GM18519 (cell line): ENCODE results near the gene RHBDL3.
"Not testable (repeated sequence)": the region's sequence is repeated elsewhere in the genome, so short reads cannot be mapped to it uniquely, and the experiment has no call there.

Experiments
- ATAC-seq: cut with Tn5 transposase; IDR thresholded peaks from one replicate; pipeline ENCODE4 v1.9.1; 2021; ENCODE audit warnings: mild to moderate bottlenecking, moderate library complexity; ENCODE audit not compliant: unreplicated experiment, low FRiP score

The RHBDL3 gene

DNA sequence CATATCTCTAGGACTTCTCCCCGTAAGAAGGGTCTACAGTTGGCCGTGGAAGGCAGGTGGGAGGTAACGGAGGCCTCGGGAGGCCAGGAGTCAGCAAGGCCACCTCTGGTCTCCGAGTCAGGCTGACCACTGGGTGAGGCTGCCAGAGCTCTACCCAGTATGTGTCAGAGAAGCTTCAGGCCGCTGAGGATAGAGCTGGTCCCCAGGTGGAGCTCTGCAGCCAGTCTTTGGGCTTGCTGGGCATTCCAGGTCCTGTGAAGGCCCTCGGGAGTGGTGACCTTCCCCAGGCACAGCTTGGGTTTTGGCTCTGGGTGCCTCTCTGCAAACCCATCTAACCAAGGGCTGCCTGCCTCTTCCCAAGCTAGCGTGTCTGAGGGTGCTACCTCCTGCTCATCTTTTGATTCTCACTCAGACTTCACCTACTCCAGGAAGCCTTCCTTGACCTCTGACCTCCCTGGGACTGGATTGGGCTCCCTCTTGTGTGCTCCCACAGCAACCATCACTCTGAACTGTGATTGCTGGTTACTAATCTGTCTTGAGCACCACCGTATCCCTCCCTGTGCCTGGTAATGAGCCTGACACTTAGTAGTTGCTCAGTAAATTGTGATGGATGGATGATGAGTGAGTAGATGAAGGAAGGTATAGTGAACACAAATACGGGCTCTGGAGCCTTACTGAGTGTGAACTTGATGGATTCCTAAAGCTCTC, 22.3 kb downstream of the RHBDL3 start:
- no peak for ATAC-seq

DNA sequence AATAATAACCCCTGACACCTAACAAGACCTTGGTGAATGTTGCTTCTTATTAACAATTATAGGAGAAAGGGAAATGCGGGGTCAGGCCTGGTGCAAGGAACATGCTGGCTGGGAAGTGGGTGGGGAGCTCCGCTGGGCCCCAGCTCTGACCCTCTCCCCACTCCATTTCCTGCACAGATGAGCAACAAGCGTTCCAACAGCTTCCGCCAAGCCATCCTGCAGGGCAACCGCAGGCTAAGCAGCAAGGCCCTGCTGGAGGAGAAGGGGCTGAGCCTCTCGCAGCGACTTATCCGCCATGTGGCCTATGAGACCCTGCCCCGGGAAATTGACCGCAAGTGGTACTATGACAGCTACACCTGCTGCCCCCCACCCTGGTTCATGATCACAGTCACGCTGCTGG, 23.0 kb downstream of the RHBDL3 start:
- ATAC-seq: no peak

DNA sequence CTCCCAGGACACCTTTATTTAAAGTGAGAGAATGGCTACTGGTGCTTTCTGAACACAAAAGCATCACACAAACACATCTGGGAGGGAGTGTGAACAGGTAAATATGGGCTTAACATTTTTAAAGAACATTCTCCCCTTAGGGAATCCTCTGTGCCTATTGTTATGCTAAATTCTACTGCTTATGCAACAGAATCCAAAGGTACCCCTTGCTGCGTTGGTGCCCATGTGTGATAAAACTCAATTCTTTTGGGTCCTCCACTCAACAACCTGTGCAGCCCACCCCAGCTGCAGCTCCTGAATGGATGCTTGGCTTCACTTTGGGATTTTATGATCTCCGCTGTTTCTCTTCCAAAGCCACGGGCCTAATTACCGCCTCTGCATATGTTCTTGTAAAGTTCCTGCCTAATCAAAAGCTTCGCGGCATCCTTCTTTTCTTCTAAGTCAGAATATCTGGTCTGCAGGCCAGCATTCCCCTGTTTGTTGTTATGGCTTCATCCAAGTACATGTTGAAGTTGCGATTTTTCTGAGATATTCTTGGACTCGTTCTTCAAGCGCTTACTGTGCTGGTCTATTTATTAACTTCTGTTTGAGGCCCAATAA, 23.9 kb downstream of the RHBDL3 start:
- ATAC-seq: no peak

DNA sequence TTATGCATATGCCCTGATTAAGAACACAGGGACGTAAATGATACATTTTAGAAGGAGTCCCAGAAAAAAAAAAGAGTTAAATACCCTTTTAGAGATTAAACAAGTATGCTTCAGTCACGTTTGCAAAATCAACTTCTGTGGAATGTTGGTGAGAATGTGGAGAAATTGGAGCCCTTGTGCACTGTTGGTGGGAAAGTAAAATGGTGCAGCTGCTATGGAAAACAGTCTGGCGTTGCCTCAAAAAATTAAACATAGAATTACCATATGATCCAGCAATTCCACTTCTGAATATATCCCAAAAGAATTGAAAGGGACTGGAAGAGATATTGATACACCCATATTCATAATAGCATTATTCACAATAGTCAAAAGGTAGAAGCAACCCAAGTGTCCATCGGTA, 26.5 kb downstream of the RHBDL3 start:
- no peak for ATAC-seq

DNA sequence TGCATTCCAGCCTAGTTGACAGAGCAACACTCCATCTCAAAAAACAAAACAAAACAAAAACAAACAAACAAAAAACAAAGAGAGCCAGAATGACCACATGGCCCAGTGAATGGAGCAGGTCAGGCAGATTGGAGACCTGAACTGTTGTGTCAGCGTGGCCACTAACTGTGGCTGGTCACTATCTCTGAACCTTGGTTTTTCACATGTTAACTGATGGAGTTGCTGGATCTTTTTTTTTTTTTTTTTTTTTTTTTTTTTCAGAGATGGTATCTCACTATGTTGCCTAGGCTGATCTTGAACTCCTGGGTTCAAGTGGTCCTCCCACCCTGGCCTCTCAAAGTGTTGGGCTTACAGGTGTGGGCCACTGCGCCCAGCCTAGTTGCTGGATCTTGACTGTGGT, 31.8 kb downstream of the RHBDL3 start:
- ATAC-seq: no peak

DNA sequence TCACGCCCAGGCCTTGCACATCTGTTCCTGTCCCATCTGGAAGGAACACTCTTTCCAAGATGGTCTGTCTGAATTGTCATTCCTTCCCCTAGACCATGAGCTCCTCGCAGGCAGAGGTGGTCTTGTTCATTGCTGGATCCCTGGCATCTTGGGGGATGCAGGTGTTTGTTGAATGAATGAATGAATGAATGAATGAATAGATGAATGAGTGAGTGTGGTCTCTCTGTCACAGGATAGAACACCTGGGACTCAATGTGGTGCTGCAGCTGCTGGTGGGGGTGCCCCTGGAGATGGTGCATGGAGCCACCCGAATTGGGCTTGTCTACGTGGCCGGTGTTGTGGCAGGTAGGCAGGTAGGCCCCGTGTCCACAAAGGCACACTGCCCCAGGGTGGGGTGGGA, 32.2 kb downstream of the RHBDL3 start:
- ATAC-seq: no peak

DNA sequence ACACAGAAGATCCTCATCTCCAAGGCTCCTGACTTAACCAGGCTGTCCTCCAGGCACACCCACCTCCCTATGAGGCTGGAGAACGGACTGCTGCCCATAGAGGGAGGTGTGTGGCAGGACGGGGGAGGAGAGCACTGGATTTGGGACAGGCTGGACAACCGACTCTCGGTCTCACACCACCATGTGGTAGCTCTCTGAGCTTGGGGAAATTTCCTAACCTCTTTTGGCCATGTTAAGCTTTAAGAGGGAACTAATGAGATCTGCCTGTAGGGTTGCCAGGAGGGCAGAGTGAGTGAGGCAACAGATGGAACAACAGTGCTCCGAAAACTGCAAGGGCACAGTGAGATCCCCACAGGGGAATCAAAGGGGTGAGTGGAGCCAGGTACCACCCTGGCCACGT, 32.7 kb downstream of the RHBDL3 start:
- ATAC-seq: no peak

DNA sequence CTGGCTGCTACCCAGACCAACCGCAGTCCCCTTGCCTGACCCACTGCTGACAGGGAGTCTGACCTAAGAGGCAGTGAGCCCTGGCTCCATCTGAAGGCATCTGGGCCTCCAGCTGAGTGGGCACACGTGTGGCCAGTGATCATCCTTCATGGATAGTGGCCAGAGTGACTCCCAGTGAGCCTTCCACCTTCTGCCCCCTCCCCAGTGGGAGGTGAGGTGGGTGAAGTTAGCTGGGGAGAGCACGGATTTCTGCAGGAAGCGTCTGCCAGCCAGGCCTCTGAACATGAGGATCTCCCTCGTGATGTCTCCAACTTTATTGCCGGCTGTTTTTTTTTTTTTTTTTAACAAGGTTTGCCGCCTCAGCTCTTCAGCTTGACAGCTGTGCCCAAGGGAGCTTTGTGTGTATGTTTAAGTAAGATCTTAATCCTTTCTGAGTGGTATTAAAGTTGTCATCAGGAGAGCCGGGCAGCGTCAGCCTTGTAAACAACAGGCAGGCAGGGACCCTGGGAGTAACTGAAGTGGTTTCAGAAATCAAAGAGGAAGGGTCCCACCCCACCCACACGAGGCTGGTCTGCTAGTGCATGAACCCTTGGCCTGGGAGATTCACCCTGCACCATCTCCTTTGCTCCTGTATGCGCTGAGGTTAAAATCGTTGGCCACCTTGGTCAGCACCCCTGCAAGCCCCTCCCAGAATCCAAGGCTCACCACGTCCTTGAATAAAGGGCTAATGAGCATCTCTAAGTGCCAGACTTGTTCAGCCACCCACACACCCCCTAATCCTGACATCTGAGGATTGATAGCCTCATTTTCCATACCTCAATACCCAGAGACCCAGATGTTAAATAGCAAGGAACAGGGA, 33.3 kb downstream of the RHBDL3 start:
- ATAC-seq: no peak

DNA sequence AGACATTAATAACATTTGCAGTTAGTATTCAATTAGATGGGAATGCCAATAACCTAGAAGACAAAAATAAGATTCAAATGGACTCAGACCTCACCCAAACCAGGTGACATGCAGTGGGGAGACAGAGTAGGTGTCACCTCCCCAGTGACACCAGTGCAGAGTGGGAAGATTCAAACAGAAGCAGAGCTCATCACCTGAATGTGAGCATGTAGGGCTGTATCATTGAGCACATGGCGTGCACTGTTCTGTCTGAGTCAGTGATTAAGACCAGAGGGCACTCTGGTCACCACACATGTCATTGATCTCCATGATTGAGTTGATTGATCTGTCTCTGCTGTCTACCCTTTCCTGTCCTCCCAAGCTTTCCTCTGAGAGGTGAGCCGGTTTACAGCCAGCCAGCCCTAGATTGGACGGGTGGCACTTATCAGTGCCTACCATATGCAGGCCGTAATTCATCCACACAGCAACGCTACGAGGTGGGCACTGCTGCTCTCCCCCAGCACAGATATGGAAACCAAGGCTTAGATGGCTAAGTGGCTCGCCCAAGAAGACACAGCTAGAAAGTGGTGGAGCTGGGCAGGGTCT, 34.0 kb downstream of the RHBDL3 start:
- no peak for ATAC-seq

DNA sequence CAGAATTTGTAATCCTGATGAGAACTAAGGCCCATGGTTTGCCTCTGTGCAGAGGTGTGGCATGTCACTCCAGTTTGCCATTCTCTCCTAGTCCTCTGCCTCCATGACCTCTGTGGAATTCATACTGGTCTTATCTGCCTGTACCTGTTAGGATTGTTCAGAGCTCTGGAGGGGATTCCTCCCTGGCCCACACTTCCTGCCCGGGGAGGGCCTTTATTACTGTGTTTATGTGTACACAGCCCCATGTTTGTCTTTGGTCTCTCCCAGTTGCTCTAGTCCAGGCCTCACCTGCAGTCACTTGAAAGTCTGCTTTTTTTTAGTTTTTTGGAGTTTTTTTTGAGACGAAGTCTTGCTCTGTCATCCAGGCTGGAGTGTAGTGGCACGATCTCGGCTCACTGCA, 36.4 kb downstream of the RHBDL3 start:
- no peak for ATAC-seq

DNA sequence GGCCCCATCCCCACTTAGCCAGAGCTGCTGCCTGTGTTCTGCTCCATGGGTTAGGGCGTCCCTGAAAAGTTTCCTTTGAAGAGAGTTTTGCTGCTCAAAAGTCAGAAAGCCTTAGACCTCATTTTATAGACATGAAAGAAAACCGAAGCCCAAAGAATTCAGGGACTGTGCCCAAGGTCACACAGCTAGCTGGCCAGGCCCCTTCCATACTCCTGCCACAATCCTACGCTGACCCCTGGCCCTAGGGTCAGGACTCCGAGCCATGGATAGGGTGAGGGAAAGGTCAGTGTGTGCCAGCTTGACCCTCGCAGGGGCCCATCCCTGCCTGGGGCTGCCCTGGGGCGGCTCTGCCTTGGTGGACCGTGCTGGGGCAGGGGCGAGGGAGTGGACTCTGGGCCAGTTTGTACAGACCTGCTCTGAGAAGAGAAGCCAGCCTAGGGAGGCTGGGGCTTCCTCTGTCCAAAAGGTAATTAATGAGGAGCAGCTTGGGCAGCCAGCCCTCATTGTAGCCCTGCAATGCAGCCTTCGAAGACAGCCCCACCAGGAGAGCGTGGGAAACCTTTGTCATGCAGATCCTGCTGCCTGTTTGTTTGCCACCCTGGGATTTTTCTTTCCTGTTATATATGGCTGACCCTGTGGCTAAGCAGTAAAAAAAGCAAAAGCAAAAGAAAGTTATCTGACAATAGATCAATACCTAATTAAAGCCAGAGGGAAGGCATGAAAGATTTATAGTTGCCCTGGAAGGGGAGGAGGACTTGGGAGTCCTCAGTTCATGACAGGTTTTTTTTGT, 37.4 kb downstream of the RHBDL3 start:
- no peak for ATAC-seq

DNA sequence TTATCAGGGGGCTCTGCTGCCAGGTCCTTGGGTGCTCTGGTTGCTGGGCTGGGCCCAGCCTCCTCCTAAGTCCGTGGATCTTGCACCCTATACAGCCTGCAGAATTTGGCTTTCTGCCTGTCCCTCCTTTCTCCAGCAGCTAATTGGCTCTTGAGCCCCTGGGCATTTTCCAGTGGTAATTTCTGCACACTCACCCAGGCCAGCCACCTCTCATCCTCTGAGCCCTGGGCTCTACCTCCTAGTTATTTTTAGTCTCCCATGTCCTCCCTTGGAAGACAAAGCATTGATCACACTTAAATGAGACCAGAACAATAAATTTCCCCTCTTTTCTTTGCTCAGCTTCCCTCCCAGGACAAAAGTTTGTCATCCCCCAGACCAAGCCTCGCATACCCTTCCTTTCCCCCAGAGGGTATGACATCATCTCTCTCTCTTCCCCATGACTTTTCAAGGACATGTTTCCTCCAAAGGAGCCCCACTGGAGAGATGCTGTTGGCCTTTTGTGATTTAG, 38.2 kb downstream of the RHBDL3 start:
- no peak for ATAC-seq

DNA sequence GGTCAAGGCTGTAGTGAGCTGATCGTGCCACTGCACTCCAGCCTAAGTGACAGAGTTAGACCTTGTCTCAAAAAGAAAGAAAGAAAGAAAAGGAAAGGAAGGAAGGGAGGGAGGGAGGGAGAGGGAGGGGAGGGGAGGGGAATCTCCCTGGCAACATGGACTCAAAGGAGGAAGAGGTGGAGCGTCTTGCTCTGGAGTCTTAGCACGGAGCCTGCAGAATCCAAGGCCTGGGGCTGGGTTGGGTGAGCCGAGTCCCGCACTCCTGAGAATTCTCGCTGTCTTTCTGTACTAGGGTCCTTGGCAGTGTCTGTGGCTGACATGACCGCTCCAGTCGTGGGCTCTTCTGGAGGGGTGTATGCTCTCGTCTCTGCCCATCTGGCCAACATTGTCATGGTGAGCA, 39.4 kb downstream of the RHBDL3 start:
- ATAC-seq: no peak

DNA sequence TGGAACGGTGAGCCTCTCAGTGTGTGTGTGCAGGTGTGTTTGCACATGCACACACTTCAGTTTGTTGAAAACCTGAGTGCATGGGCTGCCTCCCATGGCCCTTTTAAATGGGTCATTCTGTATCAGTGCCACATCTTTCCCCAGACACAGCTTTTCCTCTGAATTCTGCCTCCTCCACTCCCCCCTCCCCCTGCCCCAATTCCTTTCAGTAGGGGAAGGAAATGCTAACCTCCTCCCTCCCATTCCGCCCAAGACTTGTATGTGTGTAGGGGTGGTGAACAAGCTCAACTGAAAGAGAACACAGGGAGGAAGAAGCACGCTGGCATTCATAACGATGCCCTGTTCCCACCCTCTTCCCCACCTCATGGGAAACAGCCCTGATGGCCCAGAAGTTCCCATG, 42.0 kb downstream of the RHBDL3 start:
- no peak for ATAC-seq

DNA sequence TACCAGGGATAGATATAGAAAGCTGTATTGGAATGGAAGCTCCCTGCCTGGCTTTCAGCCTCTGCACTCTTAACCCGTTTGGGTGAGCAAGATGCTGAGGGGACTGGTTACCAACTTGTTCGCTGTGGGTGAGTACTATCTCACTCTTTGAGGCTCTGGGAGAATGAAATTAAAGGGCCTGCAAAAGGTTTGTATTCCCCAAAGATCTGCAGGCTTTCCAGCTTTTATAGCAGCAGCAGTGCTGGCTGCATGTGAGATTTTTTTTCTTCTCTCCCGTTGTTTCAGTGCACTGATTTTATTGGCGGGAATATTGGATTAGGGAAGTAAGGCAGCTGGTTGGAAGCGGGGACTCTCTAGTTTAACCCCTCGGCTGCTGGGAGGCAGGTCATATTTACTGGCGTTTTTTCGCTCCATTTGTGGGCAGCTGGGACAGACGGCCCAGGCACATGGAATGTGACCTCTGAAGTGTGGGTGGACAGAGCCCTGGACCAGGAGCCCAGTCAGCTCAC, 45.5 kb downstream of the RHBDL3 start:
- no peak for ATAC-seq

DNA sequence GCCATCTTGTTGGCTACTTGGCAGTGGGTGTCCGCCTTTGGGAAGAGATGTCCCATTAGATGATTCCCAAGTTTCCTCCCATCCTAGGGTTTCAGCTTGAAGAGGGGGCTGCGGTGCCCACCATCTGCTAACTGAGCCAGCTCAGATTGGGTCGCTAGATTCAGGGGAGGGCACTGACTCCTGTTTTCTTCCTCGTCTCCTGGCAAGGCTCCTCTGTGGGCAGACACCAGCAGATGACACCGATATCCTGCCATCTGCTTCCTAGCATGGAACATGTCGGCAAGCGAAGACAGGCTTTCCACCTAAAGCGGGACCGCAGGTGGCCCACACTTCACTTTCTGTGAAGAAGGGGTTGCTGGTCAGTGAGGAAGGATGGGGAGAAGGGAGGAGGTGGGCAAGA, 49.0 kb downstream of the RHBDL3 start:
- no peak for ATAC-seq

DNA sequence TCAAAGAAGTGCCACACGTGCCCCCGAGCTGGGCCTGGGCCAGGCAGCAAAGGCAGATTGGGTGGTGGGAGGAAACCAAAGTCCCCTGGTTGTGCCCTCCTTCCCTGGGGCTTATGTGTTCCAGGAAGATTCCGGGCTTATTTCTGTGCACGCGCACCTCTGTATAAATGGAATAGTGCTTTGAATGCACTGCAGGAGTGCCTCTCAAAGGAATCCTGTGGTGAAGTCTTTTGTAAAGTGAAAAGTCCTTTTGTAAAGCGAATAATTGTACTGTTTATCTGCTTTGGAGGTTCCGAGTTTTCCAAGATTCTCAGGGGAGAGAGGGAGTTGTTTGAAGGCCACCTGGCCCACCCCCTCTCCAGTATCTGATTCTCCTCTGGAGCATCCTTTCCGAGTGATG, 49.5 kb downstream of the RHBDL3 start:
- no peak for ATAC-seq

DNA sequence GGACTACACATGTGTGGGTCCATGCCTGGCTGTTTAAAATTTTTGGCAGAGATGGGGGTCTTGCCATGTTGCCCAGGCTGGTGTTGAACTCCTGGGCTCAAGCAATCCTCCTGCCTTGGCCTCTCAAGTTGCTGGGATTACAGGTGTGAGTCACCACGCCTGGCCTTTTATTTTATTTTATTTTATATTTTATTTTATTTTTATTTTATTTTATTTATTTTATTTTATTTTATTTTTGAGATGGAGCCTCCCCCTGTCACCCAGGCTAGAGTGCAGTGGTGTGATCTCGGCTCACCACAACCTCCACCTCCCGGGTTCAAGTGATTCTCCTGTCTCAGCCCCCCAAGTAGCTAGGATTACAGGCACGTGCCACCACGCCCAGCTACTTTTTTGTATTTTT, 51.0 kb downstream of the RHBDL3 start:
- not testable (repeated sequence) for ATAC-seq

DNA sequence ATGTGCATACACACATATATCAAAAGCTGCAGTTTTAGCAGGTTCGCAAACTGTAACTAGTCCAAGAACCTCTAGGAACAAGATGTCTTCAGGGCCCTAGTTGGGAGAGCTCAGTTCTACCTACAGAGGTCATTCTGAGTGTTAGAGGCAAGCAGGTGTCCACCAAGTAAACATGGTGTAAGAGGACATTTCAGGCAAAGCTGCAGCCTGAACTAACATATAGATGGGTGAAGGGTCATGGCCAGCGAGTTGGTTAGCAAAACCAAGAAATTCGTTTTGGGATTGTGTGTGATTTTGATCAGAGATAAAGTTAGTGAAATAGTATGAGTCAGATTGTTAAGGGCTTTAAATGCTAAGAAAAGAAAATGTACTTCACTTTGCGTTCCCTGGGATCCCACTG, 51.7 kb downstream of the RHBDL3 start:
- no peak for ATAC-seq

DNA sequence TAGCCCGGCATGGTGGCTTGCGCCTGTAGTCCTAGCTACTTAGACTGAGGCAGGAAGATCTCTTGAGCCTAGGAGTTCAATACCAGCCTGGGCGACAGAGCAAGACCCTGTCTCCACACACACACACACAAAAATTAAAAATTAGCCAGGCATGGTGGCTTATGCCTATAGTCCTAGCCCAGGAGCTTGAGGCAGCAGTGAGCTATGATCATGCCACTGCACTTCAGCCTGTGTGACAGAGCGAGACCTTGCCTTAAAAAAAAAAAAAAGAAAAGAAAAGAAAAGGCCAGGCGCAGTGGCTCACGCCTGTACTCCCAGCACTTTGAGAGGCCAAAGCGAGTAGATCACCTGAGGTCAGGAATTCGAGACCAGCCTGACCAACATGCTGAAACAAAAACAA, 52.4 kb downstream of the RHBDL3 start:
- no peak for ATAC-seq
